Body of pancreas (tissue), 4 donors: ENCODE measurements around the gene THOC5. TPM values are rescaled to one million over a fixed set of nuclear protein-coding genes. Genes with fewer than 3 reads are reported as not detected.

Experiments
- ATAC-seq: fragments of 150-250 bp; one replicate; pipeline ENCODE4 v1.9.1; 2016
- DNase-seq, 4 donors: peaks; one replicate each; pipeline ENCODE4 v3.0.0-alpha.2; 2019
- H3K27ac ChIP-seq, 4 donors: fragments of 200-600 bp; sonication (generic); 1 replicate in 3 of 4; 2 replicates in 1 of 4; pipeline versions ENCODE4 v1.5.1 to v1.6.1; 2016 to 2019; ENCODE audit warnings: mild to moderate bottlenecking in 1 of 4, mixed read lengths in 1 of 4, moderate library complexity in 1 of 4
- H3K27me3 ChIP-seq, 2 donors: fragments of 200-600 bp; sonication (generic); one replicate each; pipeline ENCODE4 v1.6.0; 2016; ENCODE audit warnings: mild to moderate bottlenecking in 1 of 2
- H3K36me3 ChIP-seq, 2 donors: fragments of 200-600 bp; sonication (generic); replicated peaks in 1 of 2; 2 replicates each; pipeline ENCODE4 v1.5.1; 2016; ENCODE audit warnings: low read depth in 2 of 2; ENCODE audit not compliant: insufficient read depth in 1 of 2
- H3K4me1 ChIP-seq: fragments of 200-600 bp; sonication (generic); one replicate; pipeline ENCODE4 v1.6.0; 2016
- H3K4me3 ChIP-seq, 2 donors: fragments of 200-600 bp; sonication (generic); 1 replicate in 1 of 2; 2 replicates in 1 of 2; pipeline ENCODE4 v1.5.1; 2016 to 2019
- H3K9me3 ChIP-seq, 3 donors: fragments of 200-600 bp; sonication (generic); 1 replicate in 2 of 3; 2 replicates in 1 of 3; pipeline ENCODE4 v1.5.1; 2016
- CTCF ChIP-seq, 7 experiments: fragments of 450-650 bp in 4 of 7; fragments of 200-600 bp in 3 of 7; sonication (generic) in 3 of 7; IDR thresholded peaks; one replicate each; pipeline ENCODE4 v1.5.1; 2016 to 2019; ENCODE audit warnings: antibody characterized with exemption in 7 of 7
- POLR2A ChIP-seq, 3 donors: fragments of 450-650 bp; IDR thresholded peaks; one replicate each; pipeline ENCODE4 v1.6.1; 2016; ENCODE audit warnings: antibody characterized with exemption in 3 of 3, mild to moderate bottlenecking in 2 of 3
- WGBS, 2 donors: methylation state at CpG; one replicate each; pipeline ENCODE4 v1.1.5; 2017; 5-methylcytosine and 5-hydroxymethylcytosine counted together
- intact Hi-C: fragments of 100-400 bp; cut with DNase I; formaldehyde crosslinking; loops from one replicate; pipeline ENCODE4 v1.15.1; 2023
- total RNA-seq, 2 donors: library from RNA; depleted of rRNA; stranded (reverse); fragments of >200 nt; gene quantifications; one replicate each; pipeline ENCODE4 v1.1.0, GENCODE V29; 2016

THOC5 gene
- total RNA-seq, 2 donors from 2014 or later: 20.0 to 29.0 TPM

- WGBS, 2 donors: 67 to 77% methylated on average over 4 of the region's 4 CpGs
- no peaks in the 10 kb centered on the region for H3K27me3 ChIP-seq
- intact Hi-C loops: loop anchor here (10.0 kb wide), 2 partner anchors 126 to 226 kb away; no protein-coding TSS in a partner anchor
- H3K27ac ChIP-seq: no peak overlapping the region
- no peak for ATAC-seq
- peaks cover 14 to 27% of the 10 kb centered on the region in 2 donors for H3K36me3 ChIP-seq
- no peak for TF ChIP-seq CTCF (IDR thresholded peaks at IDR 0.05)
- TF ChIP-seq POLR2A (IDR thresholded peaks at IDR 0.05): no peak
- no peak overlapping the region for H3K4me3 ChIP-seq
- H3K4me1 ChIP-seq: no peaks in the 10 kb centered on the region
- H3K9me3 ChIP-seq: no peaks in the 10 kb centered on the region
- DNase-seq: no peak
Measured at GRCh38 chr22:29520851-29521250, 32.7 kb downstream of the THOC5 start.

- 79 to 100% methylated on average over 1 of the region's 1 CpG for WGBS, 2 donors
- Histone ChIP-seq H3K9me3 (no peaks in the 10 kb centered on the region), H3K4me1 (no peaks in the 10 kb centered on the region), H3K36me3 (peaks cover 9 to 24% of the 10 kb centered on the region in 2 donors), H3K4me3 (no peak overlapping the region), H3K27ac (no peak overlapping the region), H3K27me3 (no peaks in the 10 kb centered on the region)
- no peak for TF ChIP-seq CTCF (IDR thresholded peaks at IDR 0.05)
- TF ChIP-seq POLR2A (IDR thresholded peaks at IDR 0.05): no peak
- ATAC-seq (no peak), DNase-seq (no peak)
- intact Hi-C loops: loop anchor here (10.0 kb wide), 2 partner anchors 125 to 225 kb away; no protein-coding TSS in a partner anchor
Measured at GRCh38 chr22:29519996-29520395, 33.6 kb downstream of the THOC5 start.

GRCh38 chr22:29518427-29518826, 35.1 kb downstream of the THOC5 start:
- no peak overlapping the region for H3K4me3 ChIP-seq

GRCh38 chr22:29517215-29517908, 36.2 kb downstream of the THOC5 start:
- H3K9me3 ChIP-seq: no peaks in the 10 kb centered on the region
- H3K27ac ChIP-seq: peak overlapping the region in 2 of 4 donors; percentile 7
- peaks cover 9 to 21% of the 10 kb centered on the region in 2 donors for H3K36me3 ChIP-seq
- WGBS, 2 donors: 34 to 44% methylated on average over 1 to 5 of the region's 5 CpGs
- TF ChIP-seq POLR2A (IDR thresholded peaks at IDR 0.05) (no peak), CTCF (IDR thresholded peaks at IDR 0.05) (no peak)
- intact Hi-C loops: no loop called here
- no peaks in the 10 kb centered on the region for H3K4me1 ChIP-seq
- no peak overlapping the region for H3K4me3 ChIP-seq
- ATAC-seq (peak; percentile 47), DNase-seq (peak; percentile 13 to 35 (median 23))
- H3K27me3 ChIP-seq: no peaks in the 10 kb centered on the region

More at GRCh38 chr22:29518427-29518826, 35.1 kb downstream of the THOC5 start:
- ATAC-seq (no peak), DNase-seq (no peak)
- intact Hi-C loops: no loop called here
- H3K27me3 ChIP-seq: no peaks in the 10 kb centered on the region
- H3K9me3 ChIP-seq: no peaks in the 10 kb centered on the region
- H3K27ac ChIP-seq: peak overlapping the region in 1 of 4 donors; percentile 7
- 90 to 100% methylated on average over 1 to 5 of the region's 5 CpGs for WGBS, 2 donors
- H3K36me3 ChIP-seq: peaks cover 9 to 21% of the 10 kb centered on the region in 2 donors
- TF ChIP-seq CTCF (IDR thresholded peaks at IDR 0.05): no peak
- no peak for TF ChIP-seq POLR2A (IDR thresholded peaks at IDR 0.05)
- H3K4me1 ChIP-seq: no peaks in the 10 kb centered on the region

- no peak for TF ChIP-seq POLR2A (IDR thresholded peaks at IDR 0.05)
- TF ChIP-seq CTCF (IDR thresholded peaks at IDR 0.05): no peak
- WGBS, 2 donors: 69 to 77% methylated on average over 2 to 4 of the region's 4 CpGs
Measured at GRCh38 chr22:29512031-29512430, 41.5 kb downstream of the THOC5 start.

More at GRCh38 chr22:29512031-29512430, 41.5 kb downstream of the THOC5 start:
- no peak for ATAC-seq
- H3K4me1 ChIP-seq: no peaks in the 10 kb centered on the region
- no peak overlapping the region for H3K4me3 ChIP-seq
- no peaks in the 10 kb centered on the region for H3K9me3 ChIP-seq
- H3K27me3 ChIP-seq: no peaks in the 10 kb centered on the region
- intact Hi-C loops: no loop called here
- H3K36me3 ChIP-seq: peaks cover 0 to 18% of the 10 kb centered on the region in 2 donors
- DNase-seq: no peak
- H3K27ac ChIP-seq: no peak overlapping the region
